ENCODE results near the gene EPAS1.

Gene EPAS1

GRCh38 chr2:46366668-46367052, 69.5 kb downstream of the EPAS1 start:
- DNase-seq = no peak

- DNase-seq = no peak
Observed at GRCh38 chr2:46367286-46367685, 70.1 kb downstream of the EPAS1 start.

GRCh38 chr2:46368401-46368800, 71.2 kb downstream of the EPAS1 start:
- no peak for DNase-seq

GRCh38 chr2:46369783-46370182, 72.6 kb downstream of the EPAS1 start:
- DNase-seq = no peak

- DNase-seq = no peak
Observed at GRCh38 chr2:46371854-46372253, 74.6 kb downstream of the EPAS1 start.

GRCh38 chr2:46372475-46372874, 75.3 kb downstream of the EPAS1 start:
- no peak for DNase-seq

- no peak for DNase-seq
Observed at GRCh38 chr2:46373238-46373637, 76.0 kb downstream of the EPAS1 start.

- DNase-seq = no peak
Observed at GRCh38 chr2:46375566-46376125, 78.4 kb downstream of the EPAS1 start.

GRCh38 chr2:46376586-46376985, 79.4 kb downstream of the EPAS1 start:
- DNase-seq = no peak

GRCh38 chr2:46377101-46377581, 79.9 kb downstream of the EPAS1 start:
- DNase-seq = no peak

- no peak for DNase-seq
Observed at GRCh38 chr2:46377666-46378560, 80.7 kb downstream of the EPAS1 start.

- no peak for DNase-seq
Observed at GRCh38 chr2:46378616-46379015, 81.4 kb downstream of the EPAS1 start.

GRCh38 chr2:46379213-46380037, 82.2 kb downstream of the EPAS1 start:
- DNase-seq = no peak

GRCh38 chr2:46380038-46380940, 83.1 kb downstream of the EPAS1 start:
- DNase-seq = no peak

- DNase-seq = no peak
Observed at GRCh38 chr2:46381263-46381849, 84.1 kb downstream of the EPAS1 start.

- no peak for DNase-seq
Observed at GRCh38 chr2:46381871-46382270, 84.7 kb downstream of the EPAS1 start.

GRCh38 chr2:46382331-46383112, 85.3 kb downstream of the EPAS1 start:
- DNase-seq = no peak

- no peak for DNase-seq
Observed at GRCh38 chr2:46383113-46383395, 85.8 kb downstream of the EPAS1 start.

GRCh38 chr2:46383784-46384456, 86.7 kb downstream of the EPAS1 start:
- no peak for DNase-seq

- DNase-seq = no peak
Observed at GRCh38 chr2:46384457-46384815, 87.2 kb downstream of the EPAS1 start.
